Keratinocyte (primary cell): ENCODE data around the gene FAM107B.

Source experiments
- EZH2 ChIP-seq: IDR thresholded peaks from one replicate; pipeline ENCODE4 v1.6.1; 2012; ENCODE audit warnings: inconsistent platforms, mild to moderate bottlenecking, low read length, moderate library complexity
- TF ChIP-seq, protein P1 (sequence below), 3 experiments: IDR thresholded peaks in 1 of 3; conservative IDR thresholded peaks in 1 of 3; optimal IDR thresholded peaks in 1 of 3; 2 replicates in 2 of 3; 3 replicates in 1 of 3; pipeline versions ENCODE3 to v1.5.1; 2011; ENCODE audit warnings: low read length in 3 of 3, mild to moderate bottlenecking in 3 of 3, moderate library complexity in 2 of 3, control low read depth in 1 of 3, inconsistent platforms in 1 of 3; ENCODE audit not compliant: insufficient read depth in 2 of 3; ENCODE audit errors: extremely low read depth in 1 of 3

DNA sequence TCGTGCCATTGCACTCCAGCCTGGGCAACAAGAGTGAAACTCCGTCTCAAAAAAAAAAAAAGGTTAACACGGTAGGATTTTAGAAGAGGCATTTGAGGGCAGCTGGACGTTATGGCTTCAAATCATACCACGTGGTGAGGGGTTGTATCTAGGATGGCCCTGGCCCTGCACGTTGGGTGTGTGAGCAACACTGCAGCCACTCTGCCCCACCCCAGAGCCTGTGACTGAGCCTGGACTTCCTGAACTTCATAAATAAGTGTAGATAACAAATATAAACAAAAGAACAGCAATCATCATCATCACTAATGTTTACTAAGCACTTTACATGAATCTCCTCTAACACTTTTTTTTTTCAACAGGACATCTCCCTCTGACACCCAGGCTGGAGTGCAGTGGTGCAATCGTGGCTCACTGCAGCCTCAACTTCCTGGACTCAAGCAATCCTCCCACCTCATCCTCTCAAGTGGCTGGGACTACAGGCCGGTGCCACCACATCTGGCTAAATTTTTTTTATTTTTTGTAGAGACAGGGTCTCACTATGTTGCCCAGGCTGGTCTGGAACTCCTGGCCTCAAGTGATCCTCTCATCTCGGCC is 274.4 kb downstream of the FAM107B start:
- no peak for TF ChIP-seq EZH2
- TF ChIP-seq, protein P1, sequence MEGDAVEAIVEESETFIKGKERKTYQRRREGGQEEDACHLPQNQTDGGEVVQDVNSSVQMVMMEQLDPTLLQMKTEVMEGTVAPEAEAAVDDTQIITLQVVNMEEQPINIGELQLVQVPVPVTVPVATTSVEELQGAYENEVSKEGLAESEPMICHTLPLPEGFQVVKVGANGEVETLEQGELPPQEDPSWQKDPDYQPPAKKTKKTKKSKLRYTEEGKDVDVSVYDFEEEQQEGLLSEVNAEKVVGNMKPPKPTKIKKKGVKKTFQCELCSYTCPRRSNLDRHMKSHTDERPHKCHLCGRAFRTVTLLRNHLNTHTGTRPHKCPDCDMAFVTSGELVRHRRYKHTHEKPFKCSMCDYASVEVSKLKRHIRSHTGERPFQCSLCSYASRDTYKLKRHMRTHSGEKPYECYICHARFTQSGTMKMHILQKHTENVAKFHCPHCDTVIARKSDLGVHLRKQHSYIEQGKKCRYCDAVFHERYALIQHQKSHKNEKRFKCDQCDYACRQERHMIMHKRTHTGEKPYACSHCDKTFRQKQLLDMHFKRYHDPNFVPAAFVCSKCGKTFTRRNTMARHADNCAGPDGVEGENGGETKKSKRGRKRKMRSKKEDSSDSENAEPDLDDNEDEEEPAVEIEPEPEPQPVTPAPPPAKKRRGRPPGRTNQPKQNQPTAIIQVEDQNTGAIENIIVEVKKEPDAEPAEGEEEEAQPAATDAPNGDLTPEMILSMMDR (optimal IDR thresholded peaks at IDR 0.05 in 1 of 3, IDR thresholded peaks at IDR 0.05 in 1 of 3, conservative IDR thresholded peaks at IDR 0.05 in 1 of 3; ENCODE audit: extremely low read depth in 1 of 3, insufficient read depth in 2 of 3, low read length in 3 of 3): no peak
